ENCODE results near the gene CEP128.

Gene CEP128

DNA sequence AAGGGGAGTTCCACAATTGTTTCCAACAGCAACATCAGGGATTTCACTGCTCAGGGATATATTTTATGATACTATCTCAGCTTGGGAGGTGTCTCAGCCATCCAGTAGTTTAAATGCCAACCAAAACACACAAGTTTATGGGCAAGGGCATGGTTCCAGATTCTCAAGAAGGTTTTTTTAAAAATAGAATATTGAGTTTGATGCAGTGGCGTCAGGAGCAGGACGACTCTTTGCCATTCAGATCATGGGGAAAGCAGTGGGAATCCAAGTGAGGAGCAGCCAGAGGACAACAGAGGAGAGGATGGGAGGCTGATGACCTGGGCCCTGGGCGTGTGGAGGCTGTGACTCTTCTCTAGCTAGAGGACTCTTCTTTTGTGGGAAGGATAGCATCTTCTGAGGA lies 39.6 kb upstream of the CEP128 start:
- H3K4me3 ChIP-seq (replicated peaks; ENCODE audit: low read depth, low read length), result no peak overlapping the region
- TF ChIP-seq, protein P1, sequence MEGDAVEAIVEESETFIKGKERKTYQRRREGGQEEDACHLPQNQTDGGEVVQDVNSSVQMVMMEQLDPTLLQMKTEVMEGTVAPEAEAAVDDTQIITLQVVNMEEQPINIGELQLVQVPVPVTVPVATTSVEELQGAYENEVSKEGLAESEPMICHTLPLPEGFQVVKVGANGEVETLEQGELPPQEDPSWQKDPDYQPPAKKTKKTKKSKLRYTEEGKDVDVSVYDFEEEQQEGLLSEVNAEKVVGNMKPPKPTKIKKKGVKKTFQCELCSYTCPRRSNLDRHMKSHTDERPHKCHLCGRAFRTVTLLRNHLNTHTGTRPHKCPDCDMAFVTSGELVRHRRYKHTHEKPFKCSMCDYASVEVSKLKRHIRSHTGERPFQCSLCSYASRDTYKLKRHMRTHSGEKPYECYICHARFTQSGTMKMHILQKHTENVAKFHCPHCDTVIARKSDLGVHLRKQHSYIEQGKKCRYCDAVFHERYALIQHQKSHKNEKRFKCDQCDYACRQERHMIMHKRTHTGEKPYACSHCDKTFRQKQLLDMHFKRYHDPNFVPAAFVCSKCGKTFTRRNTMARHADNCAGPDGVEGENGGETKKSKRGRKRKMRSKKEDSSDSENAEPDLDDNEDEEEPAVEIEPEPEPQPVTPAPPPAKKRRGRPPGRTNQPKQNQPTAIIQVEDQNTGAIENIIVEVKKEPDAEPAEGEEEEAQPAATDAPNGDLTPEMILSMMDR (IDR thresholded peaks at IDR 0.05; ENCODE audit: low read depth, low read length, missing control alignments), result no peak
- DNase-seq (ENCODE audit: extremely low read depth, low read depth), result no peak

DNA sequence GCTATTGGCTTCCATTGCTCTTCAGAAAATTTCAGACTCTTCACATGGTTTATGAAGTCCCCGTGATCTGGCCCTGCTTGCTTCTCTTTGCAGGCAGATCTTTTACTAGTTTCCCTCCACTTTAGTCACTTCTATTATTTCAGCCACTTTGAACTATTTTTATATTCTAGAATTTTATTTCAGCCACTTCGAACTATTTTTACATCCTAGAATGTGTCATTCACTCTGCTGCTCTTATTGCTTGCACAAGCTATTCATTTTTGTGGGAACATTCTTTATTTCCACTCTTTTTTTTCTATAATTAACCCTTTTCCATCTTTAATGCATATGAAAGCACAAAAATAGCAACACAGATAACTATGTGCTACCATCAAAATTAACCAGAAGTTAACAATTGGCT lies 38.4 kb upstream of the CEP128 start:
- no peak overlapping the region for H3K4me3 ChIP-seq (replicated peaks; ENCODE audit: low read depth, low read length)
- DNase-seq (ENCODE audit: extremely low read depth, low read depth), result no peak
- TF ChIP-seq, protein P1 (IDR thresholded peaks at IDR 0.05; ENCODE audit: low read depth, low read length, missing control alignments), result no peak

DNA sequence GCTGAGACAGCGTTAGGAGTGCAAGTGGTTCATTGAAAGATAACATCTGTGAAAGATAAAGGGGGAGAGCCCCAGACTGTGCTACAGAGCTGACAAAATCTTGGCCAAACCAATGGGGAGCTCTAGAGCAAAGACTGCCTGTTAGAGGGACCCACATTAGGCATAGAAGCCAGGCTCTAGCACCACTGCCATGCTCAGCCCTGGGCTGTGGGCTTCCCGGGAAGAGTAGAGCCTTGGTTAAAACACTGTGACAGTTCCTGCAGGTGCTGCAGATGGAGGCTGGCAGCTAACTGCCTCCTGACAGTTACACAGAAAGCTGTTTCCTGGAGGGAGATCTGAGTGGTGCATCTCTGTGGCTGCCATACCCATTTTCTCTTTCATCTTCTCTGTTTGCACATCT lies 36.9 kb upstream of the CEP128 start:
- H3K4me3 ChIP-seq (replicated peaks; ENCODE audit: low read depth, low read length), result no peak overlapping the region
- TF ChIP-seq, protein P1 (IDR thresholded peaks at IDR 0.05; ENCODE audit: low read depth, low read length, missing control alignments), result no peak
- no peak for DNase-seq (ENCODE audit: extremely low read depth, low read depth)

DNA sequence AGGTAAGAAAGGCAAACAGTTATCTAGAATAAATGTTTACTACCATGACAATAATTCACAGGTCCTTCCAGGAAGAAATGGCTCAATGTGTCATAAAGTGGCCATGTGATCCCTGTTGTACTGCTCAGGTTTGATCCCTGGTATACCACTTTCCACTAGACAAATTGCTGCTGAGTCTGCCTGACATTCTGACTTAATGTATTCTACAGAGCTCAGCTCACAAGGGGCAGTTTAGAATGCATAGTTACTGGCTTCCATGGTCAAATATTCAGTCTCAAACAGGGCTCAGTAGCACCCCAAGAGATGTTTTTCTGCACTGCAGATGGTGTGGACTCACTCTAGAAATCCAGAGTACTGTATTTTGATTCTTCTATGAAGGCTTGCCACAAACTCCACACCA lies 35.7 kb upstream of the CEP128 start:
- TF ChIP-seq, protein P1 (IDR thresholded peaks at IDR 0.05; ENCODE audit: low read depth, low read length, missing control alignments), result no peak
- H3K4me3 ChIP-seq (replicated peaks; ENCODE audit: low read depth, low read length), result no peak overlapping the region
- no peak for DNase-seq (ENCODE audit: extremely low read depth, low read depth)

DNA sequence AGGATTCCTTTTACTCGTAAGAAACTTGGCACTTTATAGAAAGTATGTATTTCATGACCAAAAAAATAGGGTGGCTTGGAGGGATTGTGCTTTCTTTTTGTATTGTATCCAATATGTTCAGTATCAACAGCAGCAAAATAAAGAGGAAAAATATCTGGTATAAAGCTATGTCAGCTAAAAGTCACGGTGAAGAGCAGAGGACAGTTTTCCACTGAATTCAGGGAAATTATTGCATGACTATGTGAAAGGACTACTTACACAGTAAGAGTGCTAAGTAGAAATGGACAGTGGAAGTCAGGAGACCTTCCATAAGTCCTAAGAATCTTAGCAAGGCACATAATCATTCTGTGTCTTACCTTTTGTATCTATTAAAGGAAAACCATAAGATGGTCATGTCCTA lies 33.1 kb upstream of the CEP128 start:
- TF ChIP-seq, protein P1 (IDR thresholded peaks at IDR 0.05; ENCODE audit: low read depth, low read length, missing control alignments), result no peak
- H3K4me3 ChIP-seq (replicated peaks; ENCODE audit: low read depth, low read length), result no peak overlapping the region
- DNase-seq (ENCODE audit: extremely low read depth, low read depth), result no peak

DNA sequence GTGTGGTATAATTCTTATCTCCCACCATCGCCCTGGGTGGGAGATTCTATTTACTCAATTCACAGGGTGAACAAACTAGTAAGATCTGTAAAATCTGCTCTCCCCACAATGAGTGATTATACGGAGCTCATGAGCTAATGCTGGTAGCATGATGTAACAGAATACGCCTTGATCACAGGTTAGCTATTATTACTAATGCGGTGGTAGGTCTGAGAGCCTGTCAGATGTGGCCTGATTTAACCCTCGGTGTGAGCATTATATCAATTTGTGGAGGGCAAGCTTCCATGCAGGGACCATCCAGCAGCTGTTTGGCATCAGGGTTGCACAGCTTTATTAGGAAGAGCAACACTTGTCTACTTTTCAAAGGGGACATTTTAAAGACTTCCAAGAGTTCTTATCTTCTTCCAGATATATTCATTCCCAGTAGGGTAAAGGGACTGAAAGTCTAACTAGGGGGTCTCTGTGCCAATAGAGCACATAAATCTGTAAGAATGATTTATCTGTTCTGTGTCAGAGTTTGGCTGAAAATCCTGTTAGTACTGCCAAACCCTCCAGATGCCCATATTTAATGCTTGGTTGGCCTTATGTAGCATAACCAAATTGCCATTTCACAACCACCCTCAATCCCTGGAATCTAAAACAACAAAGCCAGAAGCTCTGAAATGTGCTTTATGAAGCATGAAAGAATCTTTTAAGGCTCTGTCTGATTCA lies 32.5 kb upstream of the CEP128 start:
- DNase-seq (ENCODE audit: extremely low read depth, low read depth), result no peak
- TF ChIP-seq, protein P1 (IDR thresholded peaks at IDR 0.05; ENCODE audit: low read depth, low read length, missing control alignments), result no peak
- no peak overlapping the region for H3K4me3 ChIP-seq (replicated peaks; ENCODE audit: low read depth, low read length)

DNA sequence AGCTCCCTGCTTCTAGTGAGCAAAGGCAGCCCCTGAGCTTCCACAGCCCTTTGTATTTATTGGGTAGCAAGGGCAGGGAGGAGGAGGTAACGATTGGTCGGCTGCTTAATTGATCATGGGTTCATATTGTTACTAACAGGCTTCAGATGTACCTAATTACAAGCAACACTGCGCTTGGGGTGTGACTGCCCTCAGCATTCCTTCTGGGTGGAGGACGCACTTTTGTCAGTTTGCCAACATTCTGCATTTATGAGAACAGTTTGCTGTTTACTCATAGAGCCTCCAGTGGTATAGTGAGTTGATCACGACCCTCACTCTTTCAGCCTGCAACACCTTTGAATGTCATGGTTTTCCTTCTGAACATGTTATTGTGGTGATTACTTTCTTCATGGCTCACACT lies 23.5 kb upstream of the CEP128 start:
- H3K4me3 ChIP-seq (replicated peaks; ENCODE audit: low read depth, low read length), result no peak overlapping the region
- TF ChIP-seq, protein P1 (IDR thresholded peaks at IDR 0.05; ENCODE audit: low read depth, low read length, missing control alignments), result no peak
- no peak for DNase-seq (ENCODE audit: extremely low read depth, low read depth)

Measured in HFF-Myc (cell line).